Peyer's patch (tissue), 4 donors: ENCODE measurements around the gene SLC22A7. TPM values are rescaled to one million over a fixed set of nuclear protein-coding genes. Genes with fewer than 3 reads are reported as not detected.

ENCODE experiments used
- DNase-seq, 3 donors: peaks; one replicate each; pipeline ENCODE4 v3.0.0-alpha.2; 2017 to 2019
- H3K27ac ChIP-seq, 4 donors: fragments of 200-600 bp; sonication (generic); one replicate each; pipeline ENCODE4 v1.5.1; 2016 to 2019
- H3K27me3 ChIP-seq, 2 donors: fragments of 200-600 bp; sonication (generic); one replicate each; pipeline ENCODE4 v1.5.1; 2019
- H3K36me3 ChIP-seq, 3 donors: fragments of 200-600 bp; sonication (generic); one replicate each; pipeline ENCODE4 v1.5.1; 2016 to 2019
- H3K4me1 ChIP-seq, 4 donors: fragments of 200-600 bp; sonication (generic); one replicate each; pipeline ENCODE4 v1.5.1; 2016 to 2019
- H3K4me3 ChIP-seq, 4 donors: fragments of 200-600 bp; sonication (generic); 1 replicate in 3 of 4; 2 replicates in 1 of 4; pipeline ENCODE4 v1.5.1; 2016 to 2019; ENCODE audit warnings: mild to moderate bottlenecking in 1 of 4
- H3K9me3 ChIP-seq, 4 donors: fragments of 200-600 bp; sonication (generic); one replicate each; pipeline ENCODE4 v1.5.1; 2016 to 2019; ENCODE audit warnings: mild to moderate bottlenecking in 1 of 4
- CTCF ChIP-seq, 6 experiments: fragments of 450-650 bp in 4 of 6; fragments of 200-600 bp in 2 of 6; sonication (generic) in 1 of 6; IDR thresholded peaks; one replicate each; pipeline ENCODE4 v1.5.1; 2017 to 2019; ENCODE audit warnings: antibody characterized with exemption in 6 of 6, mild to moderate bottlenecking in 3 of 6, moderate library complexity in 1 of 6
- POLR2A ChIP-seq, 2 donors: fragments of 450-650 bp; IDR thresholded peaks; one replicate each; pipeline ENCODE4 v1.5.1; 2017; ENCODE audit warnings: antibody characterized with exemption in 2 of 2, mild to moderate bottlenecking in 2 of 2, moderate library complexity in 2 of 2
- total RNA-seq, 4 donors: library from RNA; depleted of rRNA; stranded (reverse); fragments of >200 nt; gene quantifications; one replicate each; pipeline ENCODE4 v1.1.0, GENCODE V29; 2016

SLC22A7 gene
- total RNA-seq, 4 donors from 2014 or later, result 0.80 TPM; not detected in 3

GRCh38 chr6:43260791-43261190 lies 37.3 kb upstream of the SLC22A7 start:
- TF ChIP-seq POLR2A (IDR thresholded peaks at IDR 0.05) (no peak), CTCF (IDR thresholded peaks at IDR 0.05) (no peak)
- peaks cover 0 to 3% (median 0%) of the 10 kb centered on the region in 4 donors for H3K4me1 ChIP-seq
- no peak overlapping the region for H3K4me3 ChIP-seq
- H3K36me3 ChIP-seq, result no peaks in the 10 kb centered on the region
- no peak overlapping the region for H3K27ac ChIP-seq
- DNase-seq, result peak in 1 of 3 donors; percentile 4
- H3K27me3 ChIP-seq, result no peaks in the 10 kb centered on the region
- H3K9me3 ChIP-seq, result no peaks in the 10 kb centered on the region

- TF ChIP-seq POLR2A (IDR thresholded peaks at IDR 0.05) (no peak), CTCF (IDR thresholded peaks at IDR 0.05) (no peak)
- DNase-seq, result no peak
- H3K4me1 ChIP-seq, result peaks cover 0 to 5% (median 0%) of the 10 kb centered on the region in 4 donors
- no peak overlapping the region for H3K27ac ChIP-seq
- no peaks in the 10 kb centered on the region for H3K9me3 ChIP-seq
- H3K27me3 ChIP-seq, result no peaks in the 10 kb centered on the region
- H3K36me3 ChIP-seq, result no peaks in the 10 kb centered on the region
- no peak overlapping the region for H3K4me3 ChIP-seq
Observed at GRCh38 chr6:43261198-43261597, 36.9 kb upstream of the SLC22A7 start.

- TF ChIP-seq CTCF (IDR thresholded peaks at IDR 0.05) (no peak), POLR2A (IDR thresholded peaks at IDR 0.05) (no peak)
- H3K9me3 ChIP-seq, result no peaks in the 10 kb centered on the region
- H3K4me3 ChIP-seq, result no peak overlapping the region
- peaks cover 0 to 7% (median 1%) of the 10 kb centered on the region in 4 donors for H3K4me1 ChIP-seq
- no peaks in the 10 kb centered on the region for H3K36me3 ChIP-seq
- H3K27ac ChIP-seq, result no peak overlapping the region
- H3K27me3 ChIP-seq, result no peaks in the 10 kb centered on the region
- peak in 2 of 3 donors; percentile 45 to 47 for DNase-seq
Observed at GRCh38 chr6:43262000-43262779, 35.9 kb upstream of the SLC22A7 start.

GRCh38 chr6:43262780-43263313 lies 35.2 kb upstream of the SLC22A7 start:
- TF ChIP-seq CTCF (IDR thresholded peaks at IDR 0.05) (no peak), POLR2A (IDR thresholded peaks at IDR 0.05) (no peak)
- H3K27ac ChIP-seq, result no peak overlapping the region
- H3K9me3 ChIP-seq, result no peaks in the 10 kb centered on the region
- peaks cover 0 to 13% (median 2%) of the 10 kb centered on the region in 4 donors for H3K4me1 ChIP-seq
- peak in 1 of 3 donors; percentile 39 for DNase-seq
- no peaks in the 10 kb centered on the region for H3K36me3 ChIP-seq
- no peak overlapping the region for H3K4me3 ChIP-seq
- no peaks in the 10 kb centered on the region for H3K27me3 ChIP-seq

GRCh38 chr6:43263314-43264178 lies 34.5 kb upstream of the SLC22A7 start:
- no peak overlapping the region for H3K27ac ChIP-seq
- H3K9me3 ChIP-seq, result no peaks in the 10 kb centered on the region
- no peaks in the 10 kb centered on the region for H3K27me3 ChIP-seq
- H3K36me3 ChIP-seq, result no peaks in the 10 kb centered on the region
- TF ChIP-seq POLR2A (IDR thresholded peaks at IDR 0.05), result no peak
- TF ChIP-seq CTCF (IDR thresholded peaks at IDR 0.05), result peak; percentile 57 to 95 (median 83)
- H3K4me1 ChIP-seq, result peaks cover 0 to 20% (median 2%) of the 10 kb centered on the region in 4 donors
- H3K4me3 ChIP-seq, result no peak overlapping the region
- peak; percentile 77 to 92 (median 89) for DNase-seq
